ENCODE data around the gene GINS2. TPM values are rescaled to one million over a fixed set of nuclear protein-coding genes. Genes with fewer than 3 reads are reported as not detected.

GINS2 gene
- total RNA-seq, 2 experiments from 2014 or later, result 71.5 to 74.1 TPM

DNA sequence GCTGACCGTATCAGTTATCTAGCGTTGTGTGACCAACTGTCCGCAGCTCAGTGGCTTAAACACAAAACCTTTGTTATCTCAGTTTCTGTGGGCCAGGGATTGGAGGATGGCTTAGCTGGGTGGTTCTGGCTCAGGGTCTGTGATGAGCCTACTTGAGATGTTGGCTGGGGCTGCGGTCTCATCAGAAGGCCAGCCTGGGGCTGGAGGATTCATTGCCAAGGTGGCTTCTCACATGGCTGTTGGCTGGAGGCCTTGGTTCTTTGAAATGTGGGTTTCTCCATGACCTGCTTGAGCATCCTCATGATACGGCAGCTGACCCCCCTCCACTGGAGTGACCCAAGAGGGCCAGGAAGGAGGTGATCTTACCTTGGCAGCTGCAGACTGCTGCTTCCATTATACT is 58.9 kb downstream of the GINS2 start:
- H3K4me3 Mint-ChIP-seq, result no peak overlapping the region
- peaks cover 16% of the 10 kb centered on the region for H3K36me3 Mint-ChIP-seq
- DNase-seq, result no peak
- H3K27me3 Mint-ChIP-seq, result no peaks in the 10 kb centered on the region
- peaks cover 22% of the 10 kb centered on the region for H3K4me1 Mint-ChIP-seq
- H3K9me3 Mint-ChIP-seq, result peaks cover 7% of the 10 kb centered on the region
- H3K27ac Mint-ChIP-seq, result no peak overlapping the region

GRCh38 chr16:85629326-85629725 is 59.4 kb downstream of the GINS2 start:
- H3K27me3 Mint-ChIP-seq, result no peaks in the 10 kb centered on the region
- peaks cover 7% of the 10 kb centered on the region for H3K9me3 Mint-ChIP-seq
- no peak for DNase-seq
- no peak overlapping the region for H3K4me3 Mint-ChIP-seq
- H3K27ac Mint-ChIP-seq, result no peak overlapping the region
- peaks cover 16% of the 10 kb centered on the region for H3K36me3 Mint-ChIP-seq
- H3K4me1 Mint-ChIP-seq, result peaks cover 22% of the 10 kb centered on the region

- H3K9me3 Mint-ChIP-seq, result peaks cover 7% of the 10 kb centered on the region
- peaks cover 16% of the 10 kb centered on the region for H3K36me3 Mint-ChIP-seq
- no peak overlapping the region for H3K4me3 Mint-ChIP-seq
- H3K27ac Mint-ChIP-seq, result no peak overlapping the region
- peaks cover 24% of the 10 kb centered on the region for H3K4me1 Mint-ChIP-seq
- no peaks in the 10 kb centered on the region for H3K27me3 Mint-ChIP-seq
- DNase-seq, result no peak
These were observed 60.1 kb downstream of the GINS2 start for GRCh38 chr16:85628645-85629044.

- no peak overlapping the region for H3K4me3 Mint-ChIP-seq
These were observed 60.5 kb downstream of the GINS2 start for GRCh38 chr16:85628265-85628556.

DNA sequence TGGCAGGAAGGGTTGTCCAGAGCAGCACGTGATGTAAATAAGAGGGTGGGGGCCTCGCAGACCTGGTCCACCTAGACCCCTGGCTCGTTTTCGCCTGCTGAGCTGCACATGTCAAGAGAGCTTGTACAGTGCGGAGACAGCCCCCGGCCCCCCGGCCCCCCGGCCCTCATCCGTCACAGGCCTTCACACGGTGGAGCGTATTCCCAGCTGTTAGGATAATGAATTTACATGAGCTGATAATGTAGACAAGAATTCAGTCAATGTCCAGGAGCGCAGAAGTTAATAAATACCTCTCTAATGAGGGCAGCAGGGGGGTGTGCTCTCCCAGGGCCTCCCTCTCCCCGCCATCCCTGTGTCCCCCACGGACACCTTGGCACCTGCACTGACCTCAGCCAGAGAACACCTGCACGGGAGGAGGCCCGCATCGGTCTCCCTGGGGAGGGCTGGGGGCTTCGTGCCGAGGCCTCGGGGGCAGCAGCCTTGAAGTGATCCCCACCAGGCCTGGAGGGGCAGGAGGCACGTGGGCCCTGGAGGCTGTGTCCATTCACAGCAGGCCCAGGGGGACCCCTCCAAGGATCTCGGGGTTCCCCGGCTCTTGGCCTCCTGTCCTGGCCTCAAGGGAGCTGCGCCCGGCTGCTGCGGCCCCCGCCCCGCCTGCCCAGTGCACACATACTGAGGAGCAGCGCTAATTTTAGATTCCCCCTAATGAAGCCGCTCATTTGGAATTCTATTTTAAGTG is 61.1 kb downstream of the GINS2 start:
- no peak for DNase-seq
- Mint-ChIP-seq H3K4me1 (peaks cover 26% of the 10 kb centered on the region), H3K36me3 (peaks cover 16% of the 10 kb centered on the region), H3K27ac (peak overlapping the region; percentile 38), H3K4me3 (no peak overlapping the region), H3K9me3 (peaks cover 7% of the 10 kb centered on the region), H3K27me3 (no peaks in the 10 kb centered on the region)

More at GRCh38 chr16:85628265-85628556, 60.5 kb downstream of the GINS2 start:
- Mint-ChIP-seq H3K4me1 (peaks cover 25% of the 10 kb centered on the region), H3K27me3 (no peaks in the 10 kb centered on the region), H3K9me3 (peaks cover 7% of the 10 kb centered on the region), H3K36me3 (peaks cover 16% of the 10 kb centered on the region), H3K27ac (no peak overlapping the region)
- no peak for DNase-seq

GRCh38 chr16:85627089-85627488 is 61.7 kb downstream of the GINS2 start:
- H3K27me3 Mint-ChIP-seq, result no peaks in the 10 kb centered on the region
- H3K9me3 Mint-ChIP-seq, result peaks cover 7% of the 10 kb centered on the region
- H3K4me1 Mint-ChIP-seq, result peaks cover 32% of the 10 kb centered on the region
- H3K4me3 Mint-ChIP-seq, result no peak overlapping the region
- peaks cover 16% of the 10 kb centered on the region for H3K36me3 Mint-ChIP-seq
- DNase-seq, result no peak
- peak overlapping the region; percentile 38 for H3K27ac Mint-ChIP-seq

Other genes starting within 250 kb of the GINS2 start
- gene GSE1, start 75.6 kb downstream of the GINS2 start, total RNA-seq, result 10 to 100 TPM; 25.1 to 27.6 TPM
- gene C16orf74, start 62.1 kb upstream of the GINS2 start, total RNA-seq, result 1 to 10 TPM; 1.5 to 1.6 TPM
- gene EMC8, start 110.6 kb upstream of the GINS2 start, total RNA-seq, result 10 to 100 TPM; 49.4 to 51.0 TPM
- gene COX4I1, start 110.7 kb upstream of the GINS2 start, total RNA-seq, result 100 to 1,000 TPM; 524 to 548 TPM
- gene IRF8, start 210.2 kb upstream of the GINS2 start, total RNA-seq, result 100 to 1,000 TPM; 230 to 234 TPM

Measured in activated naive CD8-positive, alpha-beta T cell treated with anti-CD3 and anti-CD28 coated beads for 36 hours (primary cell).